ELR (cell line): ENCODE data around the gene SETBP1.

Experiments used
- DNase-seq: peaks from one replicate; pipeline ENCODE4 v3.0.0-alpha.2; 2015; ENCODE audit warnings: low read depth

Gene SETBP1

GRCh38 chr18:44680273-44681075, at the start of gene SETBP1:
Gene SETBP1, plus strand, starts transcription at chr18:44680888. Its CDS starts 20,459 bp downstream, at chr18:44701347.
- DNase-seq = peak; percentile 19

DNA sequence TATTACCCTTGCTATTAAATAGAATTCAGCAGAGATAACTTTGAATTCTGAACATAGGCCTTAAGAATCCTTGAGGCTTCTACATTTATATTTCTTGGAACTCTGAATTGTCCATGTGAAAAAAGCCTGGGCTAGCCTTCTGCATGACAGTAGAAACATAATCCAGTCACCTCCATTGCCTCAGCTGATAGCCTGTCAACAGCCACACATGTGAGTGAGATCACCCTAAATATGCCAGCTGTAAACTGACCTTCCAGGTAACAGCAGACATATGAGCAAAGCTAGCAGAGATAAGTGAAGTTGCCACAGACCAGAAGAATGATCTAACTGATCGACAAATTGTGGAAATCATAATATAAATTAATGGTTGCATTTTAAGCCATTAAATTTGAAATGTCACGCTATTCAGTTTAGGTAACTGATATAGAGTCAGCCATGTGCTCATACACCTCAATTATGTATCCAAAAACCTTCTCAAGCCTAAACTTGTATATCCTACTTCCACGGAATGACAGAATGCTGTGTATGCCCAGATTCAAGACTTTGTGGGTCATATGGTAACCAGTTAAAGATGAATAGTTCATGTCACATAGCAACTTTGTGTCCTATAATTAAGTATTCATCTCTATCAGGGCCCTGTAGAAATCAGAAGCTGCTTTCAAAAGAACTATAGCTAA, 48.1 kb upstream of the SETBP1 start:
- no peak for DNase-seq

GRCh38 chr18:44635546-44635945, 45.1 kb upstream of the SETBP1 start:
- no peak for DNase-seq

- no peak for DNase-seq
These were observed 44.4 kb upstream of the SETBP1 start for GRCh38 chr18:44636241-44636640.

- peak; percentile 28 for DNase-seq
These were observed 43.3 kb upstream of the SETBP1 start for GRCh38 chr18:44637210-44638033.

DNA sequence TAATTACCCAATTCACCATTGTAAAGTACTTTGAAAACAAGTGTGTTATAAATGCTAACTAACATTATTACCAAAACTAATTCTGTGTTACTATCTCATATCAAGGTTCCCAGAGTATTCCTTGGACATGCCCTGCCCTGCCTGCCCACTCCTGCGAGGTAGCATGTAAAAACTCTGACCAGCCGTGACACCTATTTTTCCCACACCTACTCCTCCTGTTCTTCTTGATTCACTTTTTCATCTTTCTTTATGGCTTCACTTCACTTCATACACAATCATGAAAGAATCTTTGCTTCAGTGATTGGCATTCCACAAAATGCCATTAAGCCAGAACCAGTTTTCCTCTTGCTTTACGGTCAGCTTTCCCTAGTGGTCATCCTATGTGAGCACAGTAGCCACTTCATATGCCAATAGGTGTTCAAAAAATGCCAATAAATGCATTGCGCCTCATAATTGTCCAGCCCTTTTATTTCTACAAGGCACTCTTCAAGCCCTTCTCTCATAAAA, 42.6 kb upstream of the SETBP1 start:
- no peak for DNase-seq

GRCh38 chr18:44638811-44639210, 41.9 kb upstream of the SETBP1 start:
- no peak for DNase-seq

GRCh38 chr18:44643004-44643403, 37.7 kb upstream of the SETBP1 start:
- DNase-seq = no peak

- peak; percentile 54 for DNase-seq
These were observed 29.2 kb upstream of the SETBP1 start for GRCh38 chr18:44651478-44651877.

DNA sequence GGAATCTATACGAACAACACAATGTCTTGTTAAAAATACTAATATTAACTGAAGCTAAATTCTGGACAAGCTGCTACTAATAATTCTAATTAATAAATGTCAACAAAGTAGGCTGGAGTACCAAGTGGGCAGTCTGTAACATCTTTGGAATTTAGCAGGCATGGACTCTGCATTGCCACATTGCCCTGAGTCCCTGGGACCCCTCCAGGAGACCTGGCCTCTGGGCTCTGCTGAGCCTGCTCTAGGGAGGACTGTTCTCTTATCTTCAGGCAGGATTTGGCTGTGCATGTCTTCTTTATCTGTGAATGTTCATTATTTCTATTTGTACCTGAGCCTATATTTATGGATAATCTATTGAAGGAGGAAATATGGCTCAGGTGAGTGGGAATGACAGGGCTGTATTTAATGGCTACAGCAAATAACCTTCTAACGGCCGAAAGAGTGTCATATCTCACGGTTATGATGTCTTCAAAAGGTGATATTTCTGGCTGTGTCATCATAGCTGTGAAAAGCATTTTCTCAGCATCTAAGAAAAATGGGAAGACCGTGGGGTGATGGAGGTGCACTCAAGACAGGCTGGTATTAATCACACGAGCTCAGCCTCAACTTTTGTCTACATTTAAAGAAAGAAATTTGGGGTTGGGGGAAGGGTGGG, 28.6 kb upstream of the SETBP1 start:
- DNase-seq = no peak

DNA sequence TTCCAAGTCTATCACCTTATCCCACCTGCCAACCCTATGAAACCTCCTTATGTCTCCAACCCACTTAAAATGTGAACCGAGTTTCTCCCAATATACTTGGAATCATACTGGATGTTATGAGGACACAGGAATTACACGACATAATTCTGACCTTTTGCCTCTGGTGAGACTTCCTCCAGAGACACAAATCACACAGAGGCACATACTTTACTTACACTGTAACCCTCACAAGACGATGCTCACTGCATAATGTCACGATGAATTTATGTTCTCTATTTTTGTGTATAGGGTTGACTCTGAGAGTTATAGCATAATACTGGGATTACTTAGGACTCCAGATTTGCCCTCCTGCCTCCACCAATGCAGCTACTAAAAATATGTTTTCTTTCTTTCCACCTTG, 28.0 kb upstream of the SETBP1 start:
- DNase-seq = no peak

DNA sequence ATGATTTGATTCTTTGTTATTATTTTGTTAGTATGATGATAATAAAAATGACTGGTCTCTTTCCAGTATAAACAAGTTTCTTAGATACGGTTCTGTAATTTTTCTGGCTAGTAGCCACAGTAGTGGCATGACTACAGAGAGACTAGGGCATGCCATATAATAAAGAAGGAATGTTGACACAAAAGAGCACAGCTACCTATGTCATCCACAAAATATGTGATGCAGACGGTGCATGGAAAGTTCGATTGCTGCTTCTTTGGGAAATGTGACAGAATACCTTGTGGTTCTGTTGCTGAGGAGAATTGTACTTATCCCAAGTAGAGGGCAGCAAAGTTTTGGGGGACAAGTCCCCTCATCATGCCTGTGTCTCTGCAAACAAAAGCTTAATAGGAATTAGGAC, 26.1 kb upstream of the SETBP1 start:
- DNase-seq = peak; percentile 65

- DNase-seq = no peak
These were observed 25.3 kb upstream of the SETBP1 start for GRCh38 chr18:44655435-44655834.

DNA sequence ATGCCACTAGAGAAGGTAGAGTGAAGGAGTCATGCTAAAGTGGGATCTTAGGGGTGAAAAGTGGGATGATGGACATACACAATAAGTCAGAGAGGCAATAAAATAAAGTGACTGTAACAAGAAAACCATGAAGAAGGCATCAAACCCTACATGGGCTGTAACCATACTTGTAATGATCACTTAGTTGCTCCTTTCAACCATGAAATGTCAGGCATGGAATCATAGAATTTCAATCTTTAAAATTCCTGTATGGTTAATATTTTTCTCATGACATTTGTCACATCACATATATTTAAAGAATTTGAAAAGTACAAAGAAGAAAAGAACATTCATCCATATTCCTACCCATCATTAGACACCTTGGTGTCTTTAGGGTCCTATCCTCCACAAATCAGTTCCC, 20.9 kb upstream of the SETBP1 start:
- no peak for DNase-seq

DNA sequence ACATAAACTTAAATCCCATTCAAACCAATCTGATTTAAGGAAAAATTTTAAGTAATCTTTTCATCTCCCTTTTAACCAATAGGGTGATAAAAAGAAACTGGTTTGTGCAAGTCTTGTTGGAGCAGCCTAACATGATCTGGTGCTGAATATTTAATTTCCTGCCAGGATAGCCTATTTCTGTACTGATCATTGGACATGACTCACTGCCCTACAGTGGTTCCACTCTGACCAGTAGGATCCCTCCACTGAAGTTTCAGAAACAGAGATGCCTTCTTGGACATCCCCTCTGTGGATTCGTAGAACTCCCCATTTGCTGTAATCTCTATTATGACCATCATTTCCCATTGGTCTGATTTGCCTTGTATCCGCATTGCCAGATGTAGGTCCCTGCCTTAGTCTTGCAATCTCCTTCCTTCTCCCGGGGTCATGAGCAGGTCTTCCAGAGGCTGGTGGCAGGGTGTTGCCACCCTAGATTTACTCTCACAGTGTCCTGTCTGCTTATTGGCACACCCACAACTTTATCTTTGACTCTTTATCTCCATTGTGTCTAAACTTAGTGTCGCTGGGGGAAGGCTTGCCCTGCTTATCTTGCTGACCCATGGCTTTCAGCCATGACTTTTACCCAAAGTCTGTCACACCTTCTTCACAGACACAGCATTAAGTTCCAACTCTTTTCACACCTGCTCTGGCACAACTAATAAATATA, 12.3 kb upstream of the SETBP1 start:
- DNase-seq = no peak

DNA sequence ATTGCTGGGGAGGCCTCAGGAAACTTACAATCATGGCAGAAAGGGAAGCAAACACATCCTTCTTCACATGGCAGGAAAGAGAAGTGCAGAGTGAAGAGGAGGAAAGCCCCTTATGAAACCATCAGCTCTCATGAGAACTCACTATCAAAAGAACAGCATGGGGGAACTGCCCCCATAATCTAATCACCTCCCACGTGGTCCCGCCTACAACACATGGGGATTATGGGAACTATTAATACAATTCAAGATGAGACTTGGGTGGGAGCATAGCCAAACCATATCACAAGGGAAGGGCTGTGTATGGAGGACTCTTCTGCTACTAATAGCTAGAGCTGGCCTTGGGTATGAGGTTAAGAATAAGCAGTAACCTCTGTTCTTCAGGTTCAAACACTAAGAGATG, 8.8 kb upstream of the SETBP1 start:
- no peak for DNase-seq

DNA sequence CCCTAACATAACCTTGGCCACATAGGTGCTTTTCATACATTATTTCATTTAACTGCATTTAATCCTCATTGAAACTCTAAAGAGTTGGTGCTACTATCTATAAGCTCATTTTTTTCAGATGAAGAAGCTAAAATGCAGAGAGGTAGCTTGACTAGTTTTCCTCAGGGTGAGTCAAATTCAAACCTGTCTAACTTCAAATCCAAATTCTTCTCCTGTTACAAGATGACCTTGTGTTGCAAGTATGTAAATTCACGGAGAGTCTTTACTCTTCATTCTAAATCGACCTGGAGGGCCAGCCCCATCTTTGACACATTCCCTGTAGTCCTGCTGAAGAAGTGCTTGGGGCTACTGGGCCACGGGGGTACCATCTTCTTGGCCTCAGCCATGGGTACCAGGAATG, 8.2 kb upstream of the SETBP1 start:
- DNase-seq = no peak

- DNase-seq = no peak
These were observed 7.3 kb upstream of the SETBP1 start for GRCh38 chr18:44673256-44673880.

- DNase-seq = no peak
These were observed 2.8 kb upstream of the SETBP1 start for GRCh38 chr18:44677933-44678332.

- no peak for DNase-seq
These were observed 2.0 kb upstream of the SETBP1 start for GRCh38 chr18:44678725-44679055.
